HG02610 (cell line): Measurements from ENCODE around the gene PARP2.

Experiments used
- ATAC-seq: cut with Tn5 transposase; IDR thresholded peaks from one replicate; pipeline ENCODE4 v1.9.1; 2021; ENCODE audit warnings: mild to moderate bottlenecking, moderate library complexity; ENCODE audit not compliant: unreplicated experiment

Gene PARP2

GRCh38 chr14:20391505-20391904 lies 48.1 kb downstream of the PARP2 start:
- ATAC-seq = no peak

GRCh38 chr14:20397511-20397910 lies 54.1 kb downstream of the PARP2 start:
- ATAC-seq = no peak

DNA sequence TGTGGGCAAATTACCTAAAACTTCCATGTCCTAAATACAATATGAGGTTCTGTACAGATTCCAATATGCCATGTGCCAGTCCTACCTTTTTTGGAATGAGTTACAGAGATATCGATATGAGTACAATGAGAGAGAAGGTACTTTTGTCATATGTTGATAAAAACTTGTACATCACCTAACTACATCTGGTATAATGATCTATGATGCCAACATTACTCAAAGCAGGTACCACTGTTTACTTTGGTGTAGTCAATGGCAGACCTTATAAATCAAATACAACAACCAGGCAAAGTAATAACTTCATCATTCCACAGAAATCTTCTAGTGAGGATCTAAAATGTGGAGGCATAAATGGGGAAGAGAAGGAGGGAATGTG lies 57.1 kb downstream of the PARP2 start:
- no peak for ATAC-seq

DNA sequence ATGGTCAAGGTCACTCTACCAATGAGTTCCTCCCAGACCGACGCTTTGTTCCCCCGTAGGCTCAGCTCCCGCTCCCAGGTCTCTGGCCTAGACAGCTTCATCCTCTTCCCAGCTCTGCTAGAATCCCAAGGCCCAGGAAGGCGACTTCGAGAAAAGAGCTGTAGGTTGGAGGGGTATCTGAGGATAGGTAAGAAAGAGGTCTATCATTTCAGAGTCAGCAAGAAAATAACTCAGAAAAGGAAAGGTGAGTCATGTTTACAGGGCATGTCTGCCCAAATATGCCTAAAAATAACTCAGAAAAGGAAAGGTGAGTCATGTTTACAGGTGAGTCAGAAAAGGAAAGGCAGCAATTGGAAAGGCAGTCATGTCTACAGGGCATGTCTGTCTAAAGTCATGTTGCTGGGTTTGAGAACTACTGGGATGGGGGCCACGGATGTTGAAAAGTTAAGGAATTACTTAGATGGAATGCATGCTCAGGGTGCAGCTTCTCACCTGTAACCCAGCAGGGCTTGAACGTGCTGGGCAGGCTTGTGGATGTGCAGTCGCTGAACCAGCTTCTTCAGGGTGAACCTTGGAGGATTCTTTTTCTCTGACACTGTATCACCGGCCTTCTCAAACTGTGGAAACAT lies 57.6 kb downstream of the PARP2 start:
- ATAC-seq = peak; percentile 44

DNA sequence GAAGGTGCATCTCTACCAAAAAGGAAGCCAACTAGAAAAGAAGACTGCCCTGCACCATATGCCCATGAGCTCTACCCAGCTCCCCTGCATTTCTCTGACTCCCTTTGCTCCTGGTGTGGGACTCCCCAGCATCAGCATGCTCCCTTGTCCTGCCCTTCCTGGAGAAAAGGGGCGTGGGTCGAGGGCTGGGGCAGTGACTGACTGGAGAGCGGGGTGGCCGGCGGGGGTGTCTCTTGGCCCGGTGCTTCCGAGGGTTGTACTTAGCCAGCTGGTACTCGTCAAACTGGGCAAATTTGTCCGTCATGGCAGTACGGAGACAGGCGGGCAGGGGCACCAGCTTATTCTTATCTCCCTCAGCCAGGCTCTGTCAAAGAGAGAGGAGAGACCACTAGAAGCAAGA lies 60.1 kb downstream of the PARP2 start:
- ATAC-seq = no peak
